Peyer's patch (tissue), 4 donors: ENCODE data around the gene PVALB. TPM values are rescaled to one million over a fixed set of nuclear protein-coding genes. Genes with fewer than 3 reads are reported as not detected.

Experiments used
- DNase-seq, 3 donors: peaks; one replicate each; pipeline ENCODE4 v3.0.0-alpha.2; 2017 to 2019
- H3K27ac ChIP-seq, 4 donors: fragments of 200-600 bp; sonication (generic); one replicate each; pipeline ENCODE4 v1.5.1; 2016 to 2019
- H3K27me3 ChIP-seq, 2 donors: fragments of 200-600 bp; sonication (generic); one replicate each; pipeline ENCODE4 v1.5.1; 2019
- H3K36me3 ChIP-seq, 3 donors: fragments of 200-600 bp; sonication (generic); one replicate each; pipeline ENCODE4 v1.5.1; 2016 to 2019
- H3K4me1 ChIP-seq, 4 donors: fragments of 200-600 bp; sonication (generic); one replicate each; pipeline ENCODE4 v1.5.1; 2016 to 2019
- H3K4me3 ChIP-seq, 4 donors: fragments of 200-600 bp; sonication (generic); 1 replicate in 3 of 4; 2 replicates in 1 of 4; pipeline ENCODE4 v1.5.1; 2016 to 2019; ENCODE audit warnings: mild to moderate bottlenecking in 1 of 4
- H3K9me3 ChIP-seq, 4 donors: fragments of 200-600 bp; sonication (generic); one replicate each; pipeline ENCODE4 v1.5.1; 2016 to 2019; ENCODE audit warnings: mild to moderate bottlenecking in 1 of 4
- CTCF ChIP-seq, 6 experiments: fragments of 450-650 bp in 4 of 6; fragments of 200-600 bp in 2 of 6; sonication (generic) in 1 of 6; IDR thresholded peaks; one replicate each; pipeline ENCODE4 v1.5.1; 2017 to 2019; ENCODE audit warnings: antibody characterized with exemption in 6 of 6, mild to moderate bottlenecking in 3 of 6, moderate library complexity in 1 of 6
- POLR2A ChIP-seq, 2 donors: fragments of 450-650 bp; IDR thresholded peaks; one replicate each; pipeline ENCODE4 v1.5.1; 2017; ENCODE audit warnings: antibody characterized with exemption in 2 of 2, mild to moderate bottlenecking in 2 of 2, moderate library complexity in 2 of 2
- total RNA-seq, 4 donors: library from RNA; depleted of rRNA; stranded (reverse); fragments of >200 nt; gene quantifications; one replicate each; pipeline ENCODE4 v1.1.0, GENCODE V29; 2016

The PVALB gene
- total RNA-seq, result not detected

- no peaks in the 10 kb centered on the region for H3K9me3 ChIP-seq
- H3K27ac ChIP-seq, result no peak within 1 kb of the TSS
- TF ChIP-seq CTCF (IDR thresholded peaks at IDR 0.05) (no peak), POLR2A (IDR thresholded peaks at IDR 0.05) (no peak)
- H3K27me3 ChIP-seq, result peaks cover 0 to 31% of the 10 kb centered on the region in 2 donors
- no peaks in the 10 kb centered on the region for H3K36me3 ChIP-seq
- no peak for DNase-seq
- H3K4me1 ChIP-seq, result peaks cover 0 to 14% (median 2%) of the 10 kb centered on the region in 4 donors
- peak within 1 kb of the TSS in 3 of 4 donors; percentile 12 to 35 (median 23) for H3K4me3 ChIP-seq
These were observed at the start of gene PVALB for GRCh38 chr22:36816636-36817524. Gene PVALB, minus strand, starts transcription at chr22:36817035. Its CDS starts 30 bp downstream, at chr22:36817005.

GRCh38 chr22:36865346-36865745 lies 48.5 kb upstream of the PVALB start:
- no peaks in the 10 kb centered on the region for H3K36me3 ChIP-seq
- no peak for DNase-seq

GRCh38 chr22:36864454-36865215 lies 47.8 kb upstream of the PVALB start:
- H3K9me3 ChIP-seq, result no peaks in the 10 kb centered on the region
- no peaks in the 10 kb centered on the region for H3K27me3 ChIP-seq
- no peak for DNase-seq
- H3K36me3 ChIP-seq, result no peaks in the 10 kb centered on the region
- no peak overlapping the region for H3K27ac ChIP-seq
- no peaks in the 10 kb centered on the region for H3K4me1 ChIP-seq
- TF ChIP-seq CTCF (IDR thresholded peaks at IDR 0.05), result no peak
- no peak for TF ChIP-seq POLR2A (IDR thresholded peaks at IDR 0.05)
- H3K4me3 ChIP-seq, result no peak overlapping the region

More at GRCh38 chr22:36865346-36865745, 48.5 kb upstream of the PVALB start:
- Histone ChIP-seq H3K4me3 (no peak overlapping the region), H3K4me1 (no peaks in the 10 kb centered on the region), H3K27me3 (no peaks in the 10 kb centered on the region), H3K27ac (no peak overlapping the region), H3K9me3 (no peaks in the 10 kb centered on the region)
- TF ChIP-seq CTCF (IDR thresholded peaks at IDR 0.05) (no peak), POLR2A (IDR thresholded peaks at IDR 0.05) (no peak)

GRCh38 chr22:36863979-36864378 lies 47.1 kb upstream of the PVALB start:
- TF ChIP-seq CTCF (IDR thresholded peaks at IDR 0.05) (no peak), POLR2A (IDR thresholded peaks at IDR 0.05) (no peak)
- H3K27me3 ChIP-seq, result no peaks in the 10 kb centered on the region
- no peaks in the 10 kb centered on the region for H3K4me1 ChIP-seq
- no peak overlapping the region for H3K27ac ChIP-seq
- no peak for DNase-seq
- no peaks in the 10 kb centered on the region for H3K9me3 ChIP-seq
- H3K36me3 ChIP-seq, result no peaks in the 10 kb centered on the region
- H3K4me3 ChIP-seq, result no peak overlapping the region

GRCh38 chr22:36863281-36863680 lies 46.4 kb upstream of the PVALB start:
- DNase-seq, result no peak
- TF ChIP-seq POLR2A (IDR thresholded peaks at IDR 0.05) (no peak), CTCF (IDR thresholded peaks at IDR 0.05) (no peak)
- no peaks in the 10 kb centered on the region for H3K4me1 ChIP-seq
- no peaks in the 10 kb centered on the region for H3K27me3 ChIP-seq
- H3K36me3 ChIP-seq, result no peaks in the 10 kb centered on the region
- no peak overlapping the region for H3K4me3 ChIP-seq
- peak overlapping the region in 2 of 4 donors; percentile 50 to 82 for H3K27ac ChIP-seq
- H3K9me3 ChIP-seq, result no peaks in the 10 kb centered on the region
